Measurements from ENCODE around the gene CDH12. TPM values are rescaled to one million over a fixed set of nuclear protein-coding genes. Genes with fewer than 3 reads are reported as not detected.

CDH12 gene
- total RNA-seq, 1 donor from 2014 or later: 0.11 TPM

DNA sequence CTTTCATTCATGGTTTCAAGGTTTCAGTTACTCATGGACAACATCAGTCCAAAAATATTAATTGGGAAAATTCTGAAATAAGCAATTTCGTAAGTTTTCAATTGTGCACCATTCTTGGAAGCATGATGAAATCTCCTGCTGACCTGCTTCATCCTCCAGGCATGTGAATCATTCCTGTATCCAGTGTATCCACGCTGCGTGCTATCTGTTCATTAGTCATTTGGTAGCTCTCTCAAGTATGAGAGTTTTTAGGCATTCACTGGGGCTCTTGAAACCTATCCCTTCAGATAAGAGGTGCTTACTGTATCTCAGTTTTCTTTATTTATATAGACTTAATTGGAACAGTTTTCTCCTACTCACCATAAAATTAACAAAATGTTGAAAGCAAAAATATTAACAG lies 293.0 kb downstream of the CDH12 start:
- no peak overlapping the region for H3K4me3 ChIP-seq
- DNase-seq (ENCODE audit: low spot score in 2 of 2): no peak
- H3K36me3 ChIP-seq: no peaks in the 10 kb centered on the region
- H3K27ac ChIP-seq: no peak overlapping the region
- intact Hi-C loops (cut with DNase I): no loop called here
- H3K4me1 ChIP-seq: no peaks in the 10 kb centered on the region
- H3K9me3 ChIP-seq: no peaks in the 10 kb centered on the region
- H3K27me3 ChIP-seq: no peaks in the 10 kb centered on the region
- TF ChIP-seq, protein P1, sequence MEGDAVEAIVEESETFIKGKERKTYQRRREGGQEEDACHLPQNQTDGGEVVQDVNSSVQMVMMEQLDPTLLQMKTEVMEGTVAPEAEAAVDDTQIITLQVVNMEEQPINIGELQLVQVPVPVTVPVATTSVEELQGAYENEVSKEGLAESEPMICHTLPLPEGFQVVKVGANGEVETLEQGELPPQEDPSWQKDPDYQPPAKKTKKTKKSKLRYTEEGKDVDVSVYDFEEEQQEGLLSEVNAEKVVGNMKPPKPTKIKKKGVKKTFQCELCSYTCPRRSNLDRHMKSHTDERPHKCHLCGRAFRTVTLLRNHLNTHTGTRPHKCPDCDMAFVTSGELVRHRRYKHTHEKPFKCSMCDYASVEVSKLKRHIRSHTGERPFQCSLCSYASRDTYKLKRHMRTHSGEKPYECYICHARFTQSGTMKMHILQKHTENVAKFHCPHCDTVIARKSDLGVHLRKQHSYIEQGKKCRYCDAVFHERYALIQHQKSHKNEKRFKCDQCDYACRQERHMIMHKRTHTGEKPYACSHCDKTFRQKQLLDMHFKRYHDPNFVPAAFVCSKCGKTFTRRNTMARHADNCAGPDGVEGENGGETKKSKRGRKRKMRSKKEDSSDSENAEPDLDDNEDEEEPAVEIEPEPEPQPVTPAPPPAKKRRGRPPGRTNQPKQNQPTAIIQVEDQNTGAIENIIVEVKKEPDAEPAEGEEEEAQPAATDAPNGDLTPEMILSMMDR (IDR thresholded peaks at IDR 0.05): no peak

DNA sequence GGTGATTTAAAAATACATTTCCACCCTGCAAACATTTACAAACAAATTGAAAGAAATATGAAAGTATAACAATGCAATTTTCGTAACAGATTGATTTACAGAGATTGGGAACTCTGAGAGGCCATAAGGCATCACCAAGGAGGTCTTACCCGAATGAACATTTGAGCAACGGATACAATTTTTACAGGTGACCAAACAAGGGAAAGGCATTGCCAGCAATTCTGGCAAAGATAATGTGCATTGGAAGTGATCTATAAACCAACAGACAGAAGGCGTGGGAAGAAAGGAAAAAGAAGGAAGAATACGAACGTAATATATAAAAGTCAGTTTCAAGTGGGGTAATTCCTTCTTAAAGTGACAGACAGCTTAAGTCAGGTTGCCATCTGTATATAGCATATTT lies 295.9 kb downstream of the CDH12 start:
- H3K9me3 ChIP-seq: no peaks in the 10 kb centered on the region
- no peak overlapping the region for H3K27ac ChIP-seq
- H3K4me1 ChIP-seq: no peaks in the 10 kb centered on the region
- no peak overlapping the region for H3K4me3 ChIP-seq
- H3K27me3 ChIP-seq: no peaks in the 10 kb centered on the region
- no peak for DNase-seq (ENCODE audit: low spot score in 2 of 2)
- intact Hi-C loops (cut with DNase I): no loop called here
- TF ChIP-seq, protein P1 (IDR thresholded peaks at IDR 0.05): no peak
- H3K36me3 ChIP-seq: no peaks in the 10 kb centered on the region

DNA sequence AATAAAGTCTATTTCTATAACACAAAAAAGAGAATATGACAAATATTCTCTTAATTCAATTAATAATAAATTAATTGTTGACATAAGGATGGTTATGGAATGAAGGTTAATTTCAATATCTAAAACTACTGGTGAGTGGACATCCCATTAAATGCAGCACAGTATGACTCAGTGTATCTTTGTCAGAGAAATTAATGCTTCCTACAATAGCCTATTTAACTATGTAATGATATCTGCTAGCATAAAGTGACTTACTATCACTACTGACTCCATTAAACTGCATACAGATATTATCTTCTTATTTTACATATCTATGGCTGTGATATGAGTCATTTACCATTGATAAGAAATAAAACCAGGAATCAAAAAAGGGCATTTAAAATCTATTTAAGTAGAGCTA lies 298.7 kb downstream of the CDH12 start:
- DNase-seq (ENCODE audit: low spot score in 2 of 2): no peak
- Histone ChIP-seq H3K27me3 (no peaks in the 10 kb centered on the region), H3K27ac (no peak overlapping the region), H3K36me3 (no peaks in the 10 kb centered on the region), H3K4me1 (no peaks in the 10 kb centered on the region), H3K9me3 (no peaks in the 10 kb centered on the region), H3K4me3 (no peak overlapping the region)
- intact Hi-C loops (cut with DNase I): no loop called here
- TF ChIP-seq, protein P1 (IDR thresholded peaks at IDR 0.05): no peak

GRCh38 chr5:22549876-22550671 lies 303.1 kb downstream of the CDH12 start:
- no peaks in the 10 kb centered on the region for H3K4me1 ChIP-seq
- intact Hi-C loops (cut with DNase I): no loop called here
- TF ChIP-seq, protein P1 (IDR thresholded peaks at IDR 0.05): no peak
- no peak overlapping the region for H3K27ac ChIP-seq
- no peak overlapping the region for H3K4me3 ChIP-seq
- no peaks in the 10 kb centered on the region for H3K9me3 ChIP-seq
- no peaks in the 10 kb centered on the region for H3K36me3 ChIP-seq
- no peak for DNase-seq (ENCODE audit: low spot score in 2 of 2)
- H3K27me3 ChIP-seq: no peaks in the 10 kb centered on the region

DNA sequence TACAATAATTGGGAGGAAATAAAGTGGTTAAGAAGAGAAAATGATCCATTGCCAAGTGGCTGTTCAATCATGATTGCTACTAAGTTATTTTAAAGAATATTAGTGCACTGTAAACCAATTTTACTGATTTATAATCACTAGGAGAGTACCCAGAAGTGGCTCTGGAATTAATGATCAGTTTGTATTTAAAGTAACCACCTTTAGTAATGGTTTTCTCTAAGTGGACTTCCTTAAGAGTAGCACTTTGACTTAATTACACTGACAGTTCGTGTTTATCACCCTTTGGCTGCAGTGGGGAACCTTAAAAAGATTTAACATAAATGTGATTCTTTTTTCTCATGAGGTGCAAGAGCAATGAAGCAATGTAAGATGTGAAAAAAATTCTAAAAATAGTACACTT lies 310.8 kb downstream of the CDH12 start:
- intact Hi-C loops (cut with DNase I): no loop called here
- Histone ChIP-seq H3K4me3 (no peak overlapping the region), H3K9me3 (no peaks in the 10 kb centered on the region), H3K4me1 (no peaks in the 10 kb centered on the region), H3K27me3 (no peaks in the 10 kb centered on the region), H3K36me3 (no peaks in the 10 kb centered on the region), H3K27ac (no peak overlapping the region)
- TF ChIP-seq, protein P1 (IDR thresholded peaks at IDR 0.05): no peak
- no peak for DNase-seq (ENCODE audit: low spot score in 2 of 2)

All from ascending aorta (tissue), 2 donors.